ENCODE measurements around the gene TFR2.
A peak's percentile ranks its signal among the peaks of the same experiment; 100 is the strongest.

The TFR2 gene

DNA sequence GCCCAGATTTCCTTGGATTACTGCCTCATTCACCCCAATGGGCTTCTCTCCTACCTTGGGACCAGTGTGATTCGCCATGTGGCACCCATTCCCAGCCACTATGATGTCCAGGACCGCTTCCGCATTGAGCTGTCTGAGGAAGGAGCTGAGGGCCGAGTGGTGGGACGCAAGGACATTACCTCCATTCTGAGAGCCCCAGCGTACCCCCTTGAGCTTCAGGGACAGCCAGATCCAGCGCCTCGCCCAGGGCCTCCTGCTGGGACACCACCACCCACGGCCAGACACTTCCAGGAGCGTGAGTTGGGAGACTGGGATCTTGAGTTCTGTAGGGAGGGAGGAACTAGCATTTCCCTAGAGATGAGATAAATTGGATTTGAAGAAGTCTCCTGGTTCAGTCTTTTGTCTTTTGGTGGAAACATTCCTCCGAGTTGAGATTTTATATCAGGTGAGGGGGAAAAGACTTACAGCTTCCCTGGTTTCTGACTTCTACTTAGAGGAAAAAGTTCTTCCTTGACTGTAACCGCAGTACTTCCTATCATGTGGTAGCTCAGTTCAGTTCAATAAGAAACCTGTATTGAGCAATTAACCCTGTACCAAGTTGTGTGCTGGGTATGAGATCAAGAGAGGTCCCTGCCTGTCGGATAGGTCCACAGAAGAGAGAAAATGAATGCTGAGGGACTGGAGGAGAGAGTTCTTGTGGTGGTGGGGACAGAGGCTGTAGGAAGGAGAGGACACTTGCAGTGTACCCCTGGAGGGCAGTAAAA, 27.8 kb downstream of the TFR2 start:
- no peak for DNase-seq (ENCODE audit: low read depth in 2 of 3, low spot score in 2 of 3)

DNA sequence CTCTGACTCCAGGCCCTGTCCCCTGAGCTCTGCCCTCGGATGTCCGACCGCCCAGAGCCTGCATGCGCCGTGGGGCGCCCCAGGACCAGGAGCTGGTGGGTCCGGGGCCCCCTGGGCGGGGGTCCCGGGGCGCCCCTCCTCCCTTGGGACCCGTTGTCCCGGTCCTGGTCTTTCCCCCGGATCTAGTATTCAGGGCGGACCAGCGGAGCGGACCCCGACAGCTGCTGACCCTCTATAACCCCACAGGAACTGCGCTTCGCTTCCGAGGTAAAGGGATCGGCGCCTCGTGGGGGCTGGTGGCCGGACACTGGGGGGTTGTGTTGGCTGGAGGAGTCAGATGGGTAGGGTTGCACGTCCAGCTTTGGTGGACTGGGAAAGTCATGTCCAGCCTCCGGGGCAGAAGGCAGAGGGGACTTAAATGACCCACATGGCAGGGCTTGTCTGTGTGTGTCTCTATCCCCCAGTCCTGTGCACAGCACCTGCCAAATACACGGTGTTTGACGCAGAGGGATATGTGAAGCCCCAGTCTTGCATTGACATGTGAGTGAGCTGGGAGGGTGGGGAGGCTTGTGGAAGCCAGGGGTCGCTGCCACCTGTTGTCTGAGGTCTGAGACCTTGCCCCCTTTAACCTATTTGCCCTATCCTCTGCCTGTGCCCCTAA, 28.5 kb downstream of the TFR2 start:
- DNase-seq (ENCODE audit: low read depth in 2 of 3, low spot score in 2 of 3) = no peak

DNA sequence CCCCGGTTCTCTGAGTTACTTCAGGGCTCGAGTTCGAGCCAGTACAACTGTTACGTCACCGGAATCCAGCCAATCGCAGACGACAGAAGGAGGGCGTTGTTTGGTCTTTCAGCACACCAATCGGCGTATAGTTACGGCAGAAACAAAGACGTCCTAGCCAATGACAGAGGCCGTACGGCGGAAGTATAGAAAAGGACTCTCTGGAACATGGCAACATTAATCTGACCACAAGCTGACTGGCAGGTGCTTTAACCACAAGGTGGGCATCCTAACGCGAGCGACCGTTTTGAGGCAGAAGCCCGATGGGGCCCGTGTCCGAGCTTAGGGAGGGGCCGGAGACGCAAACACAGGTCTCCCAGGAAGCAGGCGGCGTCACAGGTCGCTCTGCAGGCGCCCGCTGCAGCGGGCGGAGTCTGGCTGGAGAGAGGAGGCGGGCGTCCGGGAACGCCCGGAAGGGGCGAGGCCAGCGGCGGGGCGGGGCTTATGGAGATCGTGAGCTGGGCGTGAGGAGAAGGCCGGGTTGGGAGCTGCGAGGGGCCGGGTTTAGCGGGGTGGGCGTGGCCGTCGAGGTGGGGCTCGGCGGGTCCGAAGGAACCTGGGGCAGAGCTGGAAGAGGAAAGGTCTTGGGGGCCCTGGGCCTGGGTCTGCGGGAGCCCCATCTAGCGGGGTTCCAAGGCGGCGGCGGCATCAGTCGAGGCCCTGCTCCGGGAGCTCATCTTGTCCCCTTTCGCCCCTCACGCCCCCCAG, 29.2 kb downstream of the TFR2 start, which contains the start of gene MOSPD3:
TSS of gene MOSPD3 (plus strand) at position 558 of the 747 bp plus-strand sequence. CDS start 252 bp downstream, outside the sequence.
- DNase-seq (ENCODE audit: low read depth in 2 of 3, low spot score in 2 of 3) = peak; percentile 95 to 98 (median 97)

DNA sequence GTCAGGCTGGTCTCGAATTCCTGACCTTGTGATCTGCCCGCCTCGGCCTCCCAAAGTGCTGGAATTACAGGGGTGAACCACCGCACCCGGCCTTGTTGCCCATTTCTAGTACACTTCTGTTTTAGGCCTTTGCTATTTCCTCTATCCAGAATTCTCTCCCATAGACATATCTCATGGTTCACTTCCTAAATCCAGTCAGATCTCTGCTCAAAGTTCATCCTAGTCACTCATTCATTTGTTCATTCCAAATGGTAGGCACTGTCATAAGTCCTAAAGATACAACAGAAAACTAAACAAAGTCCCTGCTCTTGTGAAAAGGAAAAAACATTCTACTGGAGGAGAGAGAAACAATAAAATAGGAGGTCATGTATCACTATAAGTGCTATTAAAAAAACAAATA, 31.4 kb downstream of the TFR2 start:
- no peak for DNase-seq (ENCODE audit: low read depth in 2 of 3, low spot score in 2 of 3)

DNA sequence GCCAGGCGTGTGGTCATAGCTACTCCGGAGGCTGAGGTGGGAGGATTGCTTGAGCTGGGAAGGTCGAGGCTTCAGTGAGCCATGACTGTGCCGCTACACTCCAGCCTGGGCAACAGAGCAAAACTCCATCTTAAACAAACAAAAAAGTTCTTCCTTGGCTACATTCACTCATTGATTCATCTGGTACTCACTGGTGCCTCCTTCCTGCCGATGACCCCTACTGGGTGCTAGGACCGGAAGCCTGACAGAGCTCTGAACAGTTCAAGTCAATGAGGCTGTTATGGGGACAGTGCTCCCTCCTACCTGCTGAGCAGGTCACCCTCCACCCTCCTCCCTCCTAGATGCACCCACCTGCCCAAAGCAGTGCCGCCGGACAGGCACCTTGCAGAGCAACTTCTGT, 34.2 kb downstream of the TFR2 start:
- no peak for DNase-seq (ENCODE audit: low read depth in 2 of 3, low spot score in 2 of 3)

DNA sequence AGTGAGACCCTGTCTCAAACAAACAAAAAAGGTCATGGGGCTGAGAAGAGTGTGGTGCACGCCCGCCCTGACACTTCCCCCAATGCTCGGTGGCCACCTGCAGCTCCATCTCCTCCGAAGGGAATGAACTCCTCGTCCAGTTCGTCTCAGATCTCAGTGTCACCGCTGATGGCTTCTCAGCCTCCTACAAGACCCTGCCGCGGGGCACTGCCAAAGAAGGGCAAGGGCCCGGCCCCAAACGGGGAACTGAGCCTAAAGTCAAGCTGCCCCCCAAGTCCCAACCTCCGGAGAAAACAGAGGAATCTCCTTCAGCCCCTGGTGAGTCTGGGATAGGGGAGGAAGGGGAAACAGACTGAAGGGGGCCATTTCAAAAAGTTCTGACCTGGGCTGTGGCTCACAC, 35.0 kb downstream of the TFR2 start:
- DNase-seq (ENCODE audit: low read depth in 2 of 3, low spot score in 2 of 3) = no peak

DNA sequence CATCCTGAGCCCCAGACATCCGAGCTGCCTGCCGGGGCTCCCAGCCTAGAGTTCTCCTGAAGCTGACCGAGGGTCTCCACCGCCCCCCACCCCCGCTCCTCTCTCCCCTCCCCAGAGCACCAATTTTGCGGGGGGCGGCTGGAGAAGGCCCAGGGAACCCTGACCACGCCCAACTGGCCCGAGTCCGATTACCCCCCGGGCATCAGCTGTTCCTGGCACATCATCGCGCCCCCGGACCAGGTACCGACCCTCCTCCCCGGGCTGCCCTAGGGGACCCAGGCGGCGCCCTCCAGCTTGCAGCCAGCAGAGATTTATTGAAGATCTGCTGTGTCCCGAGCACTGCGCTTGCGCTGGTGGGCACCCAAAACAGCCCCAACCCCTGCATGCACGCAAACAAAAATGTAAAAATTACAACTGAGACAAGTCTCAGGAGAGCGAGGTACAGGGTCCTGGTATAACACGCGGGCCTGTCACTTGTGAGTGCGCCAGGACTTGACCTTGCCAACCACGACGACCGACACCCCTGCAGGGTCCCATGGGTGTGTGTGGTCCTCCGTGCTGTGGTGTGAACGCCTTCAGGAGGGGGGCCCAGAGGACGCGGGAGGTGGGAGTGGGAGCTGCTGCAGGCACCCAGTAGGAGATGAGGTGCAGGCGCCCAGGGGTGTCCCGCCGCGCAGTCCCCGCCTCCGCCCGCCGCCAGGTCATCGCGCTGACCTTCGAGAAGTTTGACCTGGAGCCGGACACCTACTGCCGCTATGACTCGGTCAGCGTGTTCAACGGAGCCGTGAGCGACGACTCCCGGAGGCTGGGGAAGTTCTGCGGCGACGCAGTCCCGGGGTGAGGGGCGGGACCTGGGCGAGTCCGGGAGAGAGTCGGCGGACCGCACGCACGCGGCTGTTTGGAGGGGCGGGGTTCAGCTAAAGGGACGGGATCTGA, 36.1 kb downstream of the TFR2 start:
- no peak for DNase-seq (ENCODE audit: low read depth in 2 of 3, low spot score in 2 of 3)

DNA sequence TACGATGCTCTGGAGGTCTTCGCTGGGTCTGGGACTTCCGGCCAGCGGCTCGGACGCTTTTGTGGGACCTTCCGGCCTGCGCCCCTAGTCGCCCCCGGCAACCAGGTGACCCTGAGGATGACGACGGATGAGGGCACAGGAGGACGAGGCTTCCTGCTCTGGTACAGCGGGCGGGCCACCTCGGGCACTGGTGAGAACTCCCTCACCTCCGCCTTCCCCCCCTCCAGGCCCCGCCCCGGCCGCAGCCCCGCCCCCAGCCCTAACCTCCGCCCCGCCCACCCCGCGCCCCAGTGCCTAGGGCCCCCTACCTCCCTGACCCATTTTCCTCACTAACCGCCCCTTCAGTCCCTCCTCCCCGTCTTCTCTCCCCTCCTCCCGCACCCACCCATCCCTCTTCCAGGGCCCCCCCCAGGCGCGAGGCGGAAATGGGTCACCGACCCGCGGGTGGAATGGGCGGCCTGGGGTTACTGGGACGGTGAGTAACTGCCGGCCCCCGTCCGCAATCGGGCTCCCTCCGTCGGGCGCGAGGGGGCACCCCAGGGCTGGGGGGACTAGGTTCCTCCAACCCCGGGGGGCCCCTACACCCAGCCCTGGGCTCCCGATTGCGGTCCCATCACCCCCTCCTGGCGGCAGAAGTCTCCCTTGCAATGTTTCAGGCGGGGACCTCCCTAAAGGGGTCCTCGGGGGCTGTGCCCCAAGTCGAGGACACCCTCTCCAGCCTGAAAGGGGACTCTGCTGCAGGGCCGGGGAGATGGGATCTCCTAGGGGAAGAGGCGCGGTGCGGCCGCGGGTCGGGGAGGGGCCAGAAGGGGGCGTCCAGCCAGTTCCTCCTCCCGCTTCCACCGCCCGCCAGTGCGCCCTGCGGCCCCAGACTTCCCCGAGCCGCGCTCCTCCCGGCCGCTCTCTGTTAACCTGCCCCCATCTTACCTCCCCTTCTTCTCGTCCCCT, 37.0 kb downstream of the TFR2 start:
- peak in 2 of 3 experiments; percentile 70 to 73 for DNase-seq (ENCODE audit: low read depth in 2 of 3, low spot score in 2 of 3)

DNA sequence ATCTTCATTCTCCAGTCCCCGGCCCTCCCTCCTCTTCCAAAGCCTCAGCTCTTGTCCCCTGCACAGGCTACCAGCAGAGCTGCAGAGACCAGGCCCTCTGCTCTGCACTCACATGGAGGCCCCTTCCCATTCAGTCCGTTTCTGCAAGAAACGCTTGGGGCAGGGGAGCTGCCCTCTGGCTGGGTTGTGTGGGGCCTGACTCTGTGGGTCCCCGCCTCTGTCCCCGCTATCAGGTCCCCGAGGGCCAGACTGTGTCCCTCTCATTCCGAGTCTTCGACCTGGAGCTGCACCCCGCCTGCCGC, 37.7 kb downstream of the TFR2 start:
- DNase-seq (ENCODE audit: low read depth in 2 of 3, low spot score in 2 of 3) = no peak

DNA sequence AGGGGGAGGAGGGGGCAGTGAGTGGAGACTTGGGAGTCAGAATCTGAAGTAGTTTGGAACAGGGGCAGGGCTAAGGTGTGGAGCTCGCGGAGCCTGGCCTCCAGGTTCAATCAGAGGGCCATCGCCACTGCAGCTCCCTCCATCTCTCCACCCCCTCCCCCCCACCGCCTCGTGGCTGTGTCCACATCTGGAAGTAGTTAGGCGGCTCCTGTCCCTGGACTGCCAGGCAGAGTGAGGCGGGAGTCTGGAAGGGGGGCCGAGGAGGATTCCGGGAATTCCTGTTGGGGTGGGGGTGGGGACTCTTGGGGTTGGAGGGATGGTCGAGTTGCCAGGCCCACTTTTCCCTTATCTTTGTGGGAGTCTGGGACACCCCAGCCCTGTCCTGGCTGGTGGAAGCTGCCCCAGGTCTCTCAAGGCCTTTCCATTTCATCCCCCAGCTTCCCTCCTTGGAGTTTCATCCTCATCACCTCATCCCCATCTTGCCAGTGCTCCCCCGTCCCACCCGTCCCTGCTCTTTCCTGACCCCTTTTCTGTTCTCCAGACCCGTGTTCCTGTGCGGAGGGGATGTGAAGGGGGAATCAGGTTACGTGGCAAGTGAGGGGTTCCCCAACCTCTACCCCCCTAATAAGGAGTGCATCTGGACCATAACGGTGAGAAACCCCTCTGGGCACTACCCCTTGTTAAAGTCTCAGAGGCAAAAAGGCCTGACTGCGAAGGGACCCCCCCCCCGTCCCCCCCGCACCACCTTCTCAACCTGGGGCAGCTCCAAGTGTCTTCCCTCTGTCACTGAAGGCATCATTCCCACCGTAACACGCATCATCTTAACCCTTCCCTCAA, 38.2 kb downstream of the TFR2 start:
- DNase-seq (ENCODE audit: low read depth in 2 of 3, low spot score in 2 of 3) = no peak

DNA sequence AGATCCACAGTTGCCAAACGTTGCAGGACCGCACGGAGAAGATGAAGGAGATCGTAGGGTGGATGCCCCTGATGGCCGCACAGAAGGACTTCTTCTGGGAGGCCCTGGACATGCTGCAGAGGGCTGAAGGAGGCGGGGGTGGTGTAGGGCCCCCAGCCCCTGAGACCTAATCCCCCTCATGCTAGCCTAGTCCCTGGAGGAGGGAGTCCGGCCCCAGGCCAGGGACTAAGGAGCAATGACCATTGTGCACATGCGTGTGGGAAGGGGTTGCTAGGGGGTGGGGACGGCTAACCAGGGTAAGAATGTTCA, 40.7 kb downstream of the TFR2 start:
- DNase-seq (ENCODE audit: low read depth in 2 of 3, low spot score in 2 of 3) = no peak

DNA sequence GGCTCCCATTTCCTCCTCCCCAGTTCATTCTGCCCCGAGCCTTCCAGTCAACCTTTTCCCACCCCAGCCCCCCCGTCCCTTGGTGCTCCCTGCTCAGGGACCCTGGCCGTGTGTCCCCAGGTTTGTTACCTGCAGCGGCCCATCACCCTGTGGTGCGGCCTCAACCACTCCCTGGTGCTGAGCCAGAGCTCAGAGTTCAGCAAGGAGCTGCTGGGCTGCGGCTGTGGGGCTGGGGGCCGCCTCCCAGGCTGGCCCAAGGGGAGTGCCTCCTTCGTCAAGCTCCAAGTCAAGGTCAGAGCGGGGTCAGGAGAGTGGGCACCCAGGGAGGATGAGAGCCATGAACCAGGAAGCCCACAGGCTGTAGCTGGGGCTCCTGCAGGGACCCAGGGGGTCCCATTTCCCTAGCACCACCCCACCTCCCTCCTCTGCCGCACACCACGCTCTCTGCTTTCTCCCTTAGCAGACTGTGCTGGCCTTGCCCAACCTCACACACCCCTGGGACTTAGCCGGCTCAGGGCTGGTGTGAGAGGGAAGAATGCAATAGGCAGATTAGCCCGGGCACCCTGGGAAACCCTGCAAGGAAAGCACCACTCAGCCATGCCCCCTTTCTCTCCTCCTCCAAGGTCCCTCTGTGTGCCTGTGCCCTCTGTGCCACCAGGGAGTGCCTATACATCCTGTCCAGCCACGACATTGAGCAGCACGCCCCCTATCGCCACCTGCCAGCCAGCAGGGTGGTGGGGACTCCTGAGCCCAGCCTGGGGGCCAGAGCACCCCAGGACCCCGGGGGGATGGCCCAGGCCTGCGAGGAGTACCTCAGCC, 41.2 kb downstream of the TFR2 start:
- no peak for DNase-seq (ENCODE audit: low read depth in 2 of 3, low spot score in 2 of 3)

DNA sequence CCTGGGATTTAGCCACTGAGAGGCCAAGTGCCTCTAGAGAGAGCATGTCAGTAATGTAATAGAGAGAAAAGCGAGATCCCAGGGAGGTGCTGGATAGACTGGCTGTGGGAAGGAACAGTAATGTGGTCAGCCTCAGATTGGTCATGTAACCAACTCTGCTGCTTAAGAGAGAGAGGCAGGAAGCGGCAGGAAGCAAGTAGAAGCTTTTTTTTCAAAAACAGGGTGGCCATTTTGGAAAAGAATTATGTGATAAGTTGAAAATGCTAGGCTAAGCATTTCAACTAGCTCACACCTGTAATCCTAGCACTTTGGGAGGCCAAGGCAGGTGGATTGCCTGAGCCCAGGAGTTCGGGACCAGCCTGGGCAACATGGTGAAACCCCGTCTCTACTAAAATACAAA, 42.9 kb downstream of the TFR2 start:
- DNase-seq (ENCODE audit: low read depth in 2 of 3, low spot score in 2 of 3) = no peak

DNA sequence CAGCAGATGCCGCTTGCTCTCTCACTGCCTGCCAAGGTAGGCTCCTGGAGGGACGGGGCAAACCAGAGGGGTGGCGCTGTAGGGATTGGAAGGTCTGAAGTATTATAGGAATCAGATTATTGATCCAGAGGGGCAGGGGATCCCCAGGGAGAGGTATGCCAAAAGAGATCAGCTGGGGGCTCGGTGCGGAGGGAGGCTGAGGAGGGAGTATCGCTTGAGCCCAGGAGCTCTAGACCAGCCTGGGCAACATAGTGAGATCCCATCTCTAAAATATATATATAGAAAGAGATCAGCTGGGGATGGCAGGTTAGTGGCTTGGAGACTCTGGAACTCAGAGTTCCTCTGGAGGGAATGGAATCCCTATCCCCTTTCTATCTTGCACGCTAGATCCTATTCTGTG, 46.2 kb downstream of the TFR2 start:
- DNase-seq (ENCODE audit: low read depth in 2 of 3, low spot score in 2 of 3) = no peak

DNA sequence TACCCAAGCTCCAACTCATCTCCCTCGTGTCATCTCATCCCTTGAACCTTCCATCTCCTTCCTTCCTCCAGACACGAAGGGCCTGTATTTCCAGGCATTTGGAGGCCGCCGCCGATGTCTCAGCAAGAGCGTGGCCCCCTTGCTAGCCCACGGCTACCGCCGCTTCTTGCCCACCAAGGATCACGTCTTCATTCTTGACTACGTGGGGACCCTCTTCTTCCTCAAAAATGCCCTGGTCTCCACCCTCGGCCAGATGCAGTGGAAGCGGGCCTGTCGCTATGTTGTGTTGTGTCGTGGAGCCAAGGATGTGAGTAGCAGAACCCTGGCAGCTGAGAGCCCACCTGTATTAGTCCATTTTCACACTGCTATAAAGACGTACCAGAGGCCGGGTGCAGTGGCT, 49.8 kb downstream of the TFR2 start:
- DNase-seq (ENCODE audit: low read depth in 2 of 3, low spot score in 2 of 3) = no peak

DNA sequence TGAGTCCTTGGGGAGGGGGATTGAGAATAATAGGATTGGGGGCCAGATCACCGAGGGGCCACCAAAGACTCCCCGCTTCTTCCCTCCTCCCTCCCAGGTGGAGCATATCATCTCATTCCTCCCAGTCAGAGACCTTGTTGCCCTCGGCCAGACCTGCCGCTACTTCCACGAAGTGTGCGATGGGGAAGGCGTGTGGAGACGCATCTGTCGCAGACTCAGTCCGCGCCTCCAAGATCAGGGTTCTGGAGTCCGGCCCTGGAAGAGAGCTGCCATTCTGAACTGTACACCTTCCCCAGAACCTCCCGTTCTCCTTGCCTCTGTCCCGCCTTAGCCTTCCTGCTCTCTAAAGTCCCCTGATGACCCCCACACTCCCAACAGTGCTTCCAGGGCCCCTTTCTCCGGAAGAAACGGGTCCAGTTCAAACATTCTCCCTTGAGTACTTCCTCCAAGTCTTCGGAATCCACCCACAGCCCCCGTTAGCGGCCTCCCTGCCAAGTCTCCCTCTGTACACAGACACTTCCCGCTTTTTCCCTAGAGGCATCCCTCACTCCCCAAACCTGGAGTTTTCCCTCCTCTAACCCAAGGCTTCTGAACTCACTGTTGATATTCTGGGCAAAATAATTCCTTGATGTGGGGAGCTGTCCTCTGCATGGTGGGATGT, 51.1 kb downstream of the TFR2 start:
- no peak for DNase-seq (ENCODE audit: low read depth in 2 of 3, low spot score in 2 of 3)

DNA sequence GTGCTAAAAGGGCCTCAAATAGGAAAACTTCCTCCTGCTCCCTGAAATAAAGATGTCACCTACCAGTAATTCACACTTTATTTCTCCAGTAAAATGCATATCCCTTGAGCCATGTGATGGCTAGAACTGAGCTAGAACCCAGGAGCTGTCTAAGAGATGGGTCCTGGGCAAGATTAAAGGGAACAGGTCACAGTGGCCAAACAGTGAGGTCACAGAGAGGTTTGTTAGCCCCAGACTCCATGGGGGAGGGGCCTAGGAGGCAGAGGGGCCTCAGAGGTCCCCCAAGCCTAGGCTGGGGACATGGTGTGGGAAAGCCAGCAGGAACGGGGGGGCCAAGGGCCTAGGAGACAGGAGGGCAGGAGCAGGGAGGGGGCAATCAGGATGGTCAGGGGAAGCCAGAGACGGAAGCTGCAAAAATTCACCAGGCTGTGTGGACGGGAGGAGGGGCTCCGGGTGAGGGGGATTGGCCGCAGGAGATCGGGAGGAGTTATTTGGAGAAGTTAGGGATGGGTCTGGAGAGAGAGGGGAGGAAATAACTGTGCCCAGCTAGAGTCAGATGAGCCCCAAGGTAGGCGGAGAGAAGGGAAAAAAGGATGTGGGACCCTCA, 51.9 kb downstream of the TFR2 start:
- no peak for DNase-seq (ENCODE audit: low read depth in 2 of 3, low spot score in 2 of 3)

DNA sequence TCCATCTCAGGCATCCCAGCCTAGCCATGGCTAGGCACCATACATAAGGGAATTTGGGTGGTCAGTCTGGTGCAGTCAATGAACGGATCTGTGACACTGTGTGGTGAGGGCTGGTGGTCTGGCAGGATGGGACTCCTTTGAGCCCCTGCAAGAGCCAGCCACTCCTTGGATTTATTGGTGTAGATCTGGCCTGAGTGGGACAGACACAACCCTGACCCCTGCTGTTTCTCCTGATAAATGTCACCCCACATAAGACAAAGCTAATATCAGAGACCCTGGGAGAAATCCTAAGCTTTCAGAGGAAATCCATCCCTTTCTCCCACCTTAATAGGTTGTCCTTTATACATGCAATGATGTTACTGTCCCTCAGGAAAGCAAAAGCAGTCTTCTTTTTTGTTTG, 52.9 kb downstream of the TFR2 start:
- DNase-seq (ENCODE audit: low read depth in 2 of 3, low spot score in 2 of 3) = no peak
